Measurements from ENCODE around the gene GSTK1. TPM values are rescaled to one million over a fixed set of nuclear protein-coding genes. Genes with fewer than 3 reads are reported as not detected.

GSTK1 gene
- total and polyA plus RNA-seq, 2 donors (not counting 1 experiment from before 2014, with no cell fraction given): 181 to 315 TPM

DNA sequence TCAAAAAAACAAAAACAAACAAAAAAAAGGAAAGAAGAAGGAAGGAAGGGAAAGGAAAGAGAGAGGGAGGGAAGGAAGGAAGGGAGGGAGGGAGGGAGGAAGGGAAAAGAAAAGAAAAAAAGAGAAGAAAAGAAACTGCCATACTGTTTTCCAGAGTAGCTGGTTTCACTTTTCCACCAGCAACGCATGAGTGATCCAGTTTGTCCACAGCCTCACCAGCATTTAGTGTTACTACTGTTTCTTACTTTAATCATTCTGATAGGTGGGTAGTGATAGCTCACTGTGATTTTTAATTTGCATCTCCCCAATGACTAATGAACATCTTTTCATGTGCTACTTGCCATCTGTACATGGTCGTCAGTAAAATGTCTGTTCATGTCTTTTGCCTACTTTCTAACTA lies 9.6 kb downstream of the GSTK1 start:
- intact Hi-C loops (cut with micrococcal nuclease): no loop called here
- Histone ChIP-seq H4K20me1 (ENCODE audit: control insufficient read depth, insufficient read depth, low read length, poor library complexity, severe bottlenecking) (no peaks in the 10 kb centered on the region), H3K36me3 (replicated peaks in 1 of 2; ENCODE audit: control extremely low read depth in 1 of 2, control insufficient read depth in 1 of 2, extremely low read depth in 1 of 2, insufficient read depth in 2 of 2, low read length in 1 of 2) (peaks cover 4 to 21% of the 10 kb centered on the region in 2 experiments), H3K4me3 (ENCODE audit: control extremely low read depth in 1 of 5, extremely low read depth in 1 of 5, insufficient read depth in 1 of 5, low read depth in 2 of 5, low read length in 4 of 5) (no peak overlapping the region), H3K27ac (ENCODE audit: low read length in 2 of 2) (no peak overlapping the region), H3K4me1 (ENCODE audit: control insufficient read depth in 2 of 2, insufficient read depth in 2 of 2, low read length in 2 of 2) (peaks cover 4 to 8% of the 10 kb centered on the region in 2 donors), H2AFZ (ENCODE audit: insufficient read depth, low read depth, low read length, poor library complexity, severe bottlenecking) (no peak overlapping the region), H3K4me2 (replicated peaks; ENCODE audit: low read depth, low read length, poor library complexity, severe bottlenecking) (no peak overlapping the region), H3K79me2 (ENCODE audit: control insufficient read depth, insufficient read depth, low read length) (no peaks in the 10 kb centered on the region), H3K27me3 (replicated peaks in 1 of 4; ENCODE audit: control extremely low read depth in 1 of 4, control insufficient read depth in 3 of 4, insufficient read depth in 4 of 4, low read length in 3 of 4) (no peaks in the 10 kb centered on the region), H3K9ac (ENCODE audit: low read length) (no peak overlapping the region), H3K9me3 (ENCODE audit: control extremely low read depth in 1 of 3, control insufficient read depth in 2 of 3, insufficient read depth in 1 of 3, low read length in 2 of 3) (no peaks in the 10 kb centered on the region)
- Mint-ChIP-seq H3K27me3 (no peaks in the 10 kb centered on the region), H3K27ac (no peak overlapping the region), H3K4me1 (peaks cover 8% of the 10 kb centered on the region), H3K4me3 (no peak overlapping the region), H3K9me3 (ENCODE audit: insufficient read depth) (no peaks in the 10 kb centered on the region)
- no CpG with 5 or more reads among the region's 2 CpGs for WGBS (ENCODE audit: insufficient coverage)
- TF ChIP-seq CTCF (IDR thresholded peaks at IDR 0.05): no peak
- TF ChIP-seq EZH2 (IDR thresholded peaks at IDR 0.05; ENCODE audit: borderline replicate concordance, insufficient read depth, low read depth, low read length, poor library complexity, severe bottlenecking): no peak
- DNase-seq: no peak
- ChIA-PET POLR2A (interaction anchor here (0.7 kb wide), 1 partner anchor 15 kb away, joined by 4 read pairs; no protein-coding TSS in a partner anchor), CTCF (interaction anchor here (0.7 kb wide), 1 partner anchor 855 kb away, joined by 3 read pairs; no protein-coding TSS in a partner anchor)
- no peak for ATAC-seq (ENCODE audit: low read depth)

DNA sequence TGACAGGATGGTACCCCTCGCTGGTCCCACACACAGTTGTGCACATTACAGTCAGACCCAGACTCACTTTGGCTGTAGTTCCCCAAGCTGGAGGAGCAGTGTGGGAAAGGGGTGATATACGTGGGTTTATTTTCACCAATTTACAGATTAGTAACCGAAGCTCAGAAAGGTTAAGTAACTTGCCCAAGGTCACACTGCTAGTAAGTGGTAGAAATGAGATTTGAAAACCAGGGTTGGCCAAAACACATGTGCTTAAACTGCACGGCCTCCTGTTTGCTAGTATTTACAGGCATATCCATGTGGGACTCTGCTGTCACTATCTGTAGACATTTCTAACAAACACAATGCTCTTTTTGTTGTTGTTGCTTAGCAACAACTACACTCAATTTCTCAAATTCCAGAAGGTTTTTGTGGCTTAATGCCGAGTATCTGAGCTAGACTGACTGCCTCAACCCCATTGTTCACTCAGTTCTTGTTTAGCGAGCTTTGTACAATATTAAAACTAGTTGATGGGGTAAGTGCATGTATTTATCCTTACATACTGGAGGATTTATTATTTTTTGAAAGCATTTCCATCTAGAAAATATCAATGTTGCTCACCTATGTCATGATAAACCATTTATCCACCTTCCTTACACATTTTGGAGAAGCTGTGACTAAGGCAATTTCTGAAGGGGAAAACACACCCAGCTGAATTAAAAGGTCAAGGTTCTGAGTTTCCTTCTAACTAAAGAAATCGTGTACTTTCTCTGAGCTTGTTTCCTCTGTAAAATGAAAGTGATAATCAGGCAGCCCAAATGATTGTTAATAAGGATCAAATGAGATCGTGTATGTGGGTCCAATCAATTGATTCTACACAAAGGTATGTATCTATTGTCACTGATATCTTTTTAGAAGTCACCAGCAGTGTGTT lies 16.2 kb downstream of the GSTK1 start:
- Mint-ChIP-seq H3K27me3 (no peaks in the 10 kb centered on the region), H3K9me3 (ENCODE audit: insufficient read depth) (no peaks in the 10 kb centered on the region), H3K4me3 (peak overlapping the region; percentile 68), H3K4me1 (peaks cover 31% of the 10 kb centered on the region), H3K27ac (peak overlapping the region; percentile 28)
- peak overlapping the region; percentile 44 for H3K4me2 ChIP-seq (replicated peaks; ENCODE audit: low read depth, low read length, poor library complexity, severe bottlenecking)
- H3K36me3 ChIP-seq (replicated peaks in 1 of 2; ENCODE audit: control extremely low read depth in 1 of 2, control insufficient read depth in 1 of 2, extremely low read depth in 1 of 2, insufficient read depth in 2 of 2, low read length in 1 of 2): no peaks in the 10 kb centered on the region
- no peaks in the 10 kb centered on the region for H3K79me2 ChIP-seq (ENCODE audit: control insufficient read depth, insufficient read depth, low read length)
- H2AFZ ChIP-seq (ENCODE audit: insufficient read depth, low read depth, low read length, poor library complexity, severe bottlenecking): peak overlapping the region; percentile 57
- no peak overlapping the region for H3K4me3 ChIP-seq (ENCODE audit: control extremely low read depth in 1 of 5, extremely low read depth in 1 of 5, insufficient read depth in 1 of 5, low read depth in 2 of 5, low read length in 4 of 5)
- H3K4me1 ChIP-seq (ENCODE audit: control insufficient read depth in 2 of 2, insufficient read depth in 2 of 2, low read length in 2 of 2): peaks cover 18 to 25% of the 10 kb centered on the region in 2 donors
- no peak for ATAC-seq (ENCODE audit: low read depth)
- TF ChIP-seq EZH2 (IDR thresholded peaks at IDR 0.05; ENCODE audit: borderline replicate concordance, insufficient read depth, low read depth, low read length, poor library complexity, severe bottlenecking) (no peak), CTCF (IDR thresholded peaks at IDR 0.05) (no peak)
- H3K27ac ChIP-seq (ENCODE audit: low read length in 2 of 2): peak overlapping the region in 1 of 2 donors; percentile 53
- H3K9me3 ChIP-seq (ENCODE audit: control extremely low read depth in 1 of 3, control insufficient read depth in 2 of 3, insufficient read depth in 1 of 3, low read length in 2 of 3): no peaks in the 10 kb centered on the region
- H3K27me3 ChIP-seq (replicated peaks in 1 of 4; ENCODE audit: control extremely low read depth in 1 of 4, control insufficient read depth in 3 of 4, insufficient read depth in 4 of 4, low read length in 3 of 4): no peaks in the 10 kb centered on the region
- peak overlapping the region; percentile 25 for H3K9ac ChIP-seq (ENCODE audit: low read length)
- WGBS (ENCODE audit: insufficient coverage): 75% methylated on average over 4 of the region's 8 CpGs
- POLR2A ChIA-PET: interaction anchor here (1.1 kb wide), 1 partner anchor 16 kb away, joined by 3 read pairs; the partner anchor contains the start of gene GSTK1
- intact Hi-C loops (cut with micrococcal nuclease): no loop called here
- no peaks in the 10 kb centered on the region for H4K20me1 ChIP-seq (ENCODE audit: control insufficient read depth, insufficient read depth, low read length, poor library complexity, severe bottlenecking)
- DNase-seq: no peak
- CTCF ChIA-PET: interaction anchor here (0.6 to 1.9 kb wide), 10 partner anchors 16 to 271 kb away, joined by 3 to 12 read pairs (median 3); partner anchors contain the start of gene GSTK1

Data from B cell (primary cell).